Measurements from ENCODE around the gene FANCL. TPM values are rescaled to one million over a fixed set of nuclear protein-coding genes. Genes with fewer than 3 reads are reported as not detected.
"Not testable (repeated sequence)": the region's sequence is repeated elsewhere in the genome, so short reads cannot be mapped to it uniquely, and the experiment has no call there.

FANCL gene
- total and polyA plus RNA-seq, 2 experiments from 2014 or later = 10.4 to 14.5 TPM

DNA sequence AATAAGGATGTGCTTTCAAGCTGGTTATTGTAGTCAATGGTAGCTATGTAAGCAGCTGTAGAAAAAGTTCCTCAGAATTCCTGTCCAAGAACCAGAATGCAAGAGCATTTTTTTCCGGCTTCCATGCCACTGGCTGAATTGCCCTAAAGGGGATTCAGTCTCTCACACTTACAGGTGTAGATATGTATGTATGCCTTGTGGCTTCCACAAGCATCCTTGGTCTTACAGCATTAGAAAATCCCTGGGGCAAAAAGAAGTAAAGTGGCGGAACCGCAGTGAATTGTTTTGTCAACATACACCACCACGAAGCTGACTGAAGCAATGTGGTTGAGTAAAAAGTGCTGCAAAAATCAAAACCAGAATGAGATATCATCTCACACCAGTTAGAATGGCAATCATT is 54.6 kb downstream of the FANCL start:
- Histone ChIP-seq H3K4me3 (no peak overlapping the region), H3K9ac (no peak overlapping the region), H3K27ac (no peak overlapping the region), H3K27me3 (replicated peaks; ENCODE audit: insufficient read depth) (no peaks in the 10 kb centered on the region), H3K79me2 (ENCODE audit: insufficient read depth) (no peaks in the 10 kb centered on the region), H4K20me1 (ENCODE audit: insufficient read depth) (no peaks in the 10 kb centered on the region), H3K4me2 (ENCODE audit: unreplicated experiment) (no peak overlapping the region), H3K36me3 (ENCODE audit: low read depth) (no peaks in the 10 kb centered on the region), H3K9me2 (ENCODE audit: insufficient read depth) (no peaks in the 10 kb centered on the region; the same call in 1 of the 2 replicates), H3K4me1 (ENCODE audit: insufficient read depth) (no peaks in the 10 kb centered on the region; the same call in 1 of the 2 replicates), H3K9me3 (ENCODE audit: low read depth) (no peaks in the 10 kb centered on the region), H2AFZ (no peak overlapping the region), H3F3A (ENCODE audit: insufficient read depth) (no peaks in the 10 kb centered on the region)
- in situ Hi-C loops (cut with MboI) = no loop called here
- DNase-seq = no peak
- 80 to 90% methylated on average over 4 of the region's 4 CpGs for WGBS, 2 experiments (ENCODE audit: low coverage in 1 of 2, low lambda C conversion rate in 2 of 2, missing lambda C conversion rate in 2 of 2)
- TF ChIP-seq EZH2phosphoT487 (IDR thresholded peaks at IDR 0.05; ENCODE audit: insufficient read depth, low read depth) (no peak), EZH2 (IDR thresholded peaks at IDR 0.05; ENCODE audit: insufficient read depth, poor library complexity, severe bottlenecking) (no peak)

DNA sequence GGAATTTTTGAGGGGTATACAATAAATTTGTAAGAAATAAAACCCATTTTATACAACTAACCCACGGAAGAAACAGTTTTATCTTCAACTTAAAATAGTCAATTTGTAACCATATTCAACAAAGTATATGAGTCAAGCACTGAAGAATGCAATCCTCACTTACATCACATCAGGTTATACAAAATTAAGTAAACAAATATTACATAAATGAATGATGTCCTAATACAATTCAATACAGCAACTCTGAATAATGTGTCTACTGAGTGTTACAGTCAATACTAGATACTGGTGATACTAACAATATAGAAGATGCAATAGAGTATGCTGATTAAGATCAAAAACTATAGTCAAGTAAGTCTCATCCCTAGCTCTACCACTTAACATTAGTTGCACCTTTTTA is 58.6 kb downstream of the FANCL start:
- peak; percentile 1 for DNase-seq
- Histone ChIP-seq H3K36me3 (ENCODE audit: low read depth) (no peaks in the 10 kb centered on the region), H3K9ac (no peak overlapping the region), H3K79me2 (ENCODE audit: insufficient read depth) (no peaks in the 10 kb centered on the region), H3K4me3 (no peak overlapping the region), H3K9me3 (ENCODE audit: low read depth) (no peaks in the 10 kb centered on the region), H3K27me3 (replicated peaks; ENCODE audit: insufficient read depth) (no peaks in the 10 kb centered on the region), H3K27ac (no peak overlapping the region), H2AFZ (no peak overlapping the region), H3K4me1 (ENCODE audit: insufficient read depth) (no peaks in the 10 kb centered on the region; the same call in 1 of the 2 replicates), H3K9me2 (ENCODE audit: insufficient read depth) (no peaks in the 10 kb centered on the region; the same call in 1 of the 2 replicates), H4K20me1 (ENCODE audit: insufficient read depth) (no peaks in the 10 kb centered on the region), H3K4me2 (ENCODE audit: unreplicated experiment) (no peak overlapping the region), H3F3A (ENCODE audit: insufficient read depth) (no peaks in the 10 kb centered on the region)
- 92 to 97% methylated on average over 1 of the region's 1 CpG for WGBS, 2 experiments (ENCODE audit: low coverage in 1 of 2, low lambda C conversion rate in 2 of 2, missing lambda C conversion rate in 2 of 2)
- no peak for TF ChIP-seq EZH2 (IDR thresholded peaks at IDR 0.05; ENCODE audit: insufficient read depth, poor library complexity, severe bottlenecking)
- TF ChIP-seq EZH2phosphoT487 (IDR thresholded peaks at IDR 0.05; ENCODE audit: insufficient read depth, low read depth) = no peak
- in situ Hi-C loops (cut with MboI) = no loop called here

DNA sequence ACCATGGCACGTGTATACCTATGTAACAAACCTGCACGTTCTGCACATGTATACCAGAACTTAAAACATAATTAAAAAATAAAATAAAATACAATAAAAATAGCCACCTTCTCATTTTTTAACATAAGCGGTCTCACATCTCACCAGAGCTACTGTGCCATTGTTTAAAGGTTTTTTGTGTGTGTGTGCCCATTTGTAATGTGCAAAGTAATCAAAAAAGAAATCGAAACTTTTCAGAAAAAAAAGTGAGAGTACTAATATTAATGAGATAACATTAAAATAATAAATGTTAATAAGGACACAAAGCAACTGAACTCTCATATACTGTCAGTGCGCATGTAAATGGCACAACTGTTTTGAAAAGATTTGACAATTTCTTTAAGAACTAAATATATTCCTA is 60.5 kb downstream of the FANCL start:
- WGBS, 2 experiments (ENCODE audit: low coverage in 1 of 2, low lambda C conversion rate in 2 of 2, missing lambda C conversion rate in 2 of 2) = 96 to 99% methylated on average over 5 of the region's 5 CpGs
- Histone ChIP-seq H3K9me3 (ENCODE audit: low read depth) (no peaks in the 10 kb centered on the region), H2AFZ (no peak overlapping the region), H3K4me3 (no peak overlapping the region), H4K20me1 (ENCODE audit: insufficient read depth) (no peaks in the 10 kb centered on the region), H3K79me2 (ENCODE audit: insufficient read depth) (no peaks in the 10 kb centered on the region), H3K27me3 (replicated peaks; ENCODE audit: insufficient read depth) (no peaks in the 10 kb centered on the region), H3K27ac (no peak overlapping the region), H3K4me1 (ENCODE audit: insufficient read depth) (no peaks in the 10 kb centered on the region; the same call in 1 of the 2 replicates), H3K4me2 (ENCODE audit: unreplicated experiment) (no peak overlapping the region), H3K36me3 (ENCODE audit: low read depth) (no peaks in the 10 kb centered on the region), H3F3A (ENCODE audit: insufficient read depth) (no peaks in the 10 kb centered on the region), H3K9ac (no peak overlapping the region), H3K9me2 (ENCODE audit: insufficient read depth) (no peaks in the 10 kb centered on the region; the same call in 1 of the 2 replicates)
- no peak for DNase-seq
- in situ Hi-C loops (cut with MboI) = no loop called here
- no peak for TF ChIP-seq EZH2 (IDR thresholded peaks at IDR 0.05; ENCODE audit: insufficient read depth, poor library complexity, severe bottlenecking)
- no peak for TF ChIP-seq EZH2phosphoT487 (IDR thresholded peaks at IDR 0.05; ENCODE audit: insufficient read depth, low read depth)

GRCh38 chr2:58180175-58180574 is 61.0 kb downstream of the FANCL start:
- H3K9me2 ChIP-seq (ENCODE audit: insufficient read depth); in situ Hi-C loops (cut with MboI); H3K36me3 ChIP-seq (ENCODE audit: low read depth); H3F3A ChIP-seq (ENCODE audit: insufficient read depth); H2AFZ ChIP-seq; DNase-seq; H3K4me2 ChIP-seq (ENCODE audit: unreplicated experiment); H3K27me3 ChIP-seq (replicated peaks; ENCODE audit: insufficient read depth); H3K79me2 ChIP-seq (ENCODE audit: insufficient read depth); H3K4me3 ChIP-seq; H3K4me1 ChIP-seq (ENCODE audit: insufficient read depth); H4K20me1 ChIP-seq (ENCODE audit: insufficient read depth); H3K27ac ChIP-seq; H3K9me3 ChIP-seq (ENCODE audit: low read depth); H3K9ac ChIP-seq: not testable (repeated sequence)
- whole genome bisulfite sequencing, 2 experiments (ENCODE audit: low coverage in 1 of 2, low lambda C conversion rate in 2 of 2, missing lambda C conversion rate in 2 of 2) = 92 to 93% methylated on average over 3 of the region's 3 CpGs

GRCh38 chr2:58177187-58177586 is 63.9 kb downstream of the FANCL start:
- H3K4me1 ChIP-seq (ENCODE audit: insufficient read depth); H3K9me2 ChIP-seq (ENCODE audit: insufficient read depth); H3K27me3 ChIP-seq (replicated peaks; ENCODE audit: insufficient read depth); H3K27ac ChIP-seq; H3K9me3 ChIP-seq (ENCODE audit: low read depth); H3K36me3 ChIP-seq (ENCODE audit: low read depth); H4K20me1 ChIP-seq (ENCODE audit: insufficient read depth); H3F3A ChIP-seq (ENCODE audit: insufficient read depth); H3K9ac ChIP-seq; H3K79me2 ChIP-seq (ENCODE audit: insufficient read depth); H3K4me3 ChIP-seq; DNase-seq; in situ Hi-C loops (cut with MboI); H2AFZ ChIP-seq; H3K4me2 ChIP-seq (ENCODE audit: unreplicated experiment): not testable (repeated sequence)
- WGBS, 2 experiments (ENCODE audit: low coverage in 1 of 2, low lambda C conversion rate in 2 of 2, missing lambda C conversion rate in 2 of 2) = 83 to 87% methylated on average over 2 of the region's 4 CpGs

GRCh38 chr2:58171831-58172230 is 69.3 kb downstream of the FANCL start:
- H3K4me2 ChIP-seq (ENCODE audit: unreplicated experiment); H3K4me3 ChIP-seq; H3K27me3 ChIP-seq (replicated peaks; ENCODE audit: insufficient read depth); H3K27ac ChIP-seq; H3K79me2 ChIP-seq (ENCODE audit: insufficient read depth); H2AFZ ChIP-seq; H3K9me2 ChIP-seq (ENCODE audit: insufficient read depth); H3K9me3 ChIP-seq (ENCODE audit: low read depth); DNase-seq; in situ Hi-C loops (cut with MboI); H3K36me3 ChIP-seq (ENCODE audit: low read depth); H3K9ac ChIP-seq; H4K20me1 ChIP-seq (ENCODE audit: insufficient read depth); H3F3A ChIP-seq (ENCODE audit: insufficient read depth); H3K4me1 ChIP-seq (ENCODE audit: insufficient read depth): not testable (repeated sequence)
- WGBS, 2 experiments (ENCODE audit: low coverage in 1 of 2, low lambda C conversion rate in 2 of 2, missing lambda C conversion rate in 2 of 2) = 97 to 98% methylated on average over 15 to 16 of the region's 16 CpGs

GRCh38 chr2:58170334-58170933 is 70.7 kb downstream of the FANCL start:
- H3K27ac ChIP-seq; H4K20me1 ChIP-seq (ENCODE audit: insufficient read depth); H3F3A ChIP-seq (ENCODE audit: insufficient read depth); H3K79me2 ChIP-seq (ENCODE audit: insufficient read depth); H3K36me3 ChIP-seq (ENCODE audit: low read depth); H3K4me2 ChIP-seq (ENCODE audit: unreplicated experiment); DNase-seq; H3K4me3 ChIP-seq; H3K4me1 ChIP-seq (ENCODE audit: insufficient read depth); in situ Hi-C loops (cut with MboI); H2AFZ ChIP-seq; H3K9me2 ChIP-seq (ENCODE audit: insufficient read depth); H3K9ac ChIP-seq; H3K27me3 ChIP-seq (replicated peaks; ENCODE audit: insufficient read depth); H3K9me3 ChIP-seq (ENCODE audit: low read depth): not testable (repeated sequence)
- 90 to 92% methylated on average over 7 of the region's 7 CpGs for WGBS, 2 experiments (ENCODE audit: low coverage in 1 of 2, low lambda C conversion rate in 2 of 2, missing lambda C conversion rate in 2 of 2)
